GM20000 (cell line): Measurements from ENCODE around the gene PTPRM.
A peak's percentile ranks its signal among the peaks of the same experiment; 100 is the strongest.

Experiments
- DNase-seq: peaks from one replicate; pipeline ENCODE4 v3.0.0; 2012; ENCODE audit warnings: low spot score
- TF ChIP-seq, protein P1 (sequence below): IDR thresholded peaks from 2 replicates; pipeline ENCODE4 v1.5.1; 2012; ENCODE audit warnings: mild to moderate bottlenecking, control low read depth; ENCODE audit errors: extremely low read depth, missing control alignments

PTPRM gene

DNA sequence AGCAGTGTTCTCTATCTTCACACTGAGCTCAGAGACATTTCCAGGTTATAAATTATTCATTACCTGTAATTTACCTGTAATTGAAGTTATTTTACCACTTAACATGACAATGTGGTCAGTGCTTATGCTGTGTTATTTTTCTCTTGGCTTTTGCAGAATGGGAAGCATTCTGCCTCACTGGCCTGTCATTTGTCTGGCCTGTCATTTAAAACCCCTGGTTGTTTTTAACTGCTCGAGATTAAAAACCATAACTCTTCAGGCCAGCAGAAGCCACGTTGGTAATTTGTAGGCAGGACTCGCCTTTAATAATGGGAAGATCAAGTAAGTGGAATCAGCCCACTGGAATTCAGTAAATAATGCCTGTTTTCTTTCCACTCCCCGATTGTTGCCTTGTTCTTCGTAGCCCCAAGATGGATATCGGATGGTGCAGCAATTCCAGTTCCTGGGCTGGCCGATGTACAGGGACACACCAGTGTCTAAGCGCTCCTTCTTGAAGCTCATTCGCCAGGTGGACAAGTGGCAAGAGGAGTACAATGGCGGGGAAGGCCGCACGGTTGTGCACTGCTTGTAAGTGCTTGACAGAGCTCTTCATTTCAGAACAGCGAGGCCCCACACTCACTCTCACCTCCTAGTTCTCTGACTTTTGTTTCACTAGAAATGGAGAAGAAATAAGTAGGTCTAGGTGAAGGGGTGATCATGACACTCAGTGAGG is 819.7 kb downstream of the PTPRM start:
- TF ChIP-seq, protein P1, sequence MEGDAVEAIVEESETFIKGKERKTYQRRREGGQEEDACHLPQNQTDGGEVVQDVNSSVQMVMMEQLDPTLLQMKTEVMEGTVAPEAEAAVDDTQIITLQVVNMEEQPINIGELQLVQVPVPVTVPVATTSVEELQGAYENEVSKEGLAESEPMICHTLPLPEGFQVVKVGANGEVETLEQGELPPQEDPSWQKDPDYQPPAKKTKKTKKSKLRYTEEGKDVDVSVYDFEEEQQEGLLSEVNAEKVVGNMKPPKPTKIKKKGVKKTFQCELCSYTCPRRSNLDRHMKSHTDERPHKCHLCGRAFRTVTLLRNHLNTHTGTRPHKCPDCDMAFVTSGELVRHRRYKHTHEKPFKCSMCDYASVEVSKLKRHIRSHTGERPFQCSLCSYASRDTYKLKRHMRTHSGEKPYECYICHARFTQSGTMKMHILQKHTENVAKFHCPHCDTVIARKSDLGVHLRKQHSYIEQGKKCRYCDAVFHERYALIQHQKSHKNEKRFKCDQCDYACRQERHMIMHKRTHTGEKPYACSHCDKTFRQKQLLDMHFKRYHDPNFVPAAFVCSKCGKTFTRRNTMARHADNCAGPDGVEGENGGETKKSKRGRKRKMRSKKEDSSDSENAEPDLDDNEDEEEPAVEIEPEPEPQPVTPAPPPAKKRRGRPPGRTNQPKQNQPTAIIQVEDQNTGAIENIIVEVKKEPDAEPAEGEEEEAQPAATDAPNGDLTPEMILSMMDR = no peak
- no peak for DNase-seq

DNA sequence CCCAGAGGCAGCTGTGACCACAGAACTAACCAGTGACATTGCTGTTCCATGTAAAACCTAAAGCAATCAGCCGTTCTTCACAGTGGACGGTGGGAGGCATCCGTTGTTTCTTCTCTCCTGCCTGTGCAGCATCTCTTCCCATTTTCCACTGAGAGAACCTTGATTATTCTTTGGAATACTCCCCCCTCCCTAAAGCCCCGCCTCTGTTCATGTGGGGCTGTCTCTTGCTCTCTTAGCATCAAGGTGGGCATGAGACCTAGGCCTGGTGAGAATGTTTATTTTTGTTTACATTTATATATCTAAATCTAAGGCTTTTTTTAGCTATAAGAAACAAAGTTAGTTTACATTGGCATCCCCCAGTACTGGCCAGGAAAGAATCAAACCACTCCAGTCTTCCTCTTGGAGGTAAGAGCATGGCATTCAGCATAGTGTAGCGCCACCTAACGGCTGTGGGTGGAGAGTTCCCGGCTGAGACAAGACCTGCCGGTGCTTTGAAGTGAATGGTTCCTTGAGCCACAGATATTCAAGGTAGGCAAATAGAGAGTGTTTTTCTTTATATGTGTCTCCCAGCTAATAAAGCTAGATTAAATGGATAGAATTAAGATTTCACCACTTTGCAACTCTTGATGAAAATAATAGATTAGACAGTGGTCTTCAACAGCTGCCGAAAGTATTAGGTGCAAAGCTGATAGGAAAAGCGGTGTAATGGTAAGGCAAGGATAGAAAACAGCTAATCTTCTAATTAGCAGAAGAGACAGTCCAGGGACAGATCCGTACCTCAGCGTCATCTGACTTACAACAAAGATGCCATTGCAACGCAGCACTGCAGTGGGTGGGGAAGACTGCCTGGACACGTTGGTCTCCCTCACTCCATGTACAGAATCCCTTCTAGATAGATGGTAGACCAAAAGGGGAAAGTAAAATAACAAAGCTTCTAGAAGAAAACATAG is 822.5 kb downstream of the PTPRM start:
- peak; percentile 54 for DNase-seq
- TF ChIP-seq, protein P1 = peak; percentile 56

DNA sequence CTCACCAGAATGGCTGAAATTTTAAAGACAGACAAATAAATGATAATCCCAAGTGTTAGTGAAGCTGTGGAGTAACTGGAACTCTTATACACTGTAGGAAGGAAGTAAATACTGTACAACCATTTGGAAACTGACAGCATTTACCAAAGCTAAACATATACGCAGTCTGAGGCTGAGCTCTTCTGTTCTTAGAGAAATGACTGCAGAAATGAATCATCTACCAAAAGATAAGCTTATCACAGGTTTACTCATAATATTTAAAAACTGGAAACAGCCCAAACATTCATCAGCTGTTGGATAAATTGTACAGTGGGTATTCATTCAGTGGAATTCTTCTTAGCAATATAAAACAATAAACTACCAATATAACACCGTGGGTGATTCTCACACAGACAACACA is 824.0 kb downstream of the PTPRM start:
- DNase-seq = no peak
- TF ChIP-seq, protein P1 = no peak

DNA sequence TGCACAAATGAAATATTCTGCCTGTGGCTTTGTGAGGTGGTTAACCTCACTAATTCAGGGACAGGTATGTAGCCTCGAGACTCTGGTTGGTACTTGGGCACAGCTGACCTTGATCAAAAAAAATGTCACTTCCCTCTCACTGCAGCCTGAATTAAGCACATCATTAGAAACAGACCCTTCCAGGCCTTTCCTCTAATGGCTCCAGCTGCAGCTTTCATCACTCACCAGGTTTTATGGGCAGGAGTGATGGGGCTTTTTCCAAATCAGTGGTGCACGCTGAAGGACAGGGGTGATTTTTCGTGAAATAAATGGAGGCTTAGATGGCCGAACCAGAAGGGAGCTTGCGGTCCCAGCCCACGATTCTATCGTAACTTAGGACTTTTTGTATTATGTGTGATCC is 829.1 kb downstream of the PTPRM start:
- DNase-seq = no peak
- TF ChIP-seq, protein P1 = no peak

DNA sequence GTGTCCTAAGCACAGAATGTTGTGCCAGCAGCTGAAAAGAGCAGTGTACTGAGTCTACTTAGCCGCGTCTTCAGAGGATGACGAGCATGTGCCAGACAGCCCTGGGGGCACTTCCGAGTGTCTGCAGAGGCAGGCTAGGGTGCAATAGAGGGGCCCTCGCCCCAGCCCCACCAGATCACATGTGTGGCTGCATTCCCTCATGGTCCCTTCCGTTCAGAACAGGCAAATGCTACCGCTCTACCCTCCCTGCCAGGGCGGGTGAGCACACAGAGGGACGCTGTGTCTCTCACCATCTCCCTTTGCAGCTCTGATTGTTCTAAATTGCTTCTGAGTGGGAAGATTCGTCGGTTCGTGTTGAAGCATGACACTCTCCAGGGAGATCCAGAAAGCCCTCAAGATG is 829.9 kb downstream of the PTPRM start:
- TF ChIP-seq, protein P1 = no peak
- DNase-seq = no peak

DNA sequence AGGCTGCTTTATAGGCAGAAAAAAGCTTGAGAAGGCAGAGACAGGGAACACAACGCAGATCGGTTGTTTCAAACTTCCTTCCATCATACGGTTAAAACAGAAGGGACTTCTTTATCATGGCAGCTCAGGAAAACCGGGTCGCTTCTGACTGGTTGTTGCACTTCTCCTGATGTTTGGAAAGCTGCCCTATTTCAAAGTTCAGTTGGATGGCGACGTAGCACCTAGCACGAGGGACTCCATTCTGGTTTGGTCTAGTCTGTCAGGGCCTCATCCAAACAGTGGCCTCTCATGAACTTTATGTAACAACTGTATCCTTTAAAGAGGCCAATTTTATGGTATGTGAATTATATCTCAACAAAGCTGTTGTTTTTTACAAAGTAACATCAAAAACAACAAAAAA is 832.0 kb downstream of the PTPRM start:
- TF ChIP-seq, protein P1 = no peak
- no peak for DNase-seq

DNA sequence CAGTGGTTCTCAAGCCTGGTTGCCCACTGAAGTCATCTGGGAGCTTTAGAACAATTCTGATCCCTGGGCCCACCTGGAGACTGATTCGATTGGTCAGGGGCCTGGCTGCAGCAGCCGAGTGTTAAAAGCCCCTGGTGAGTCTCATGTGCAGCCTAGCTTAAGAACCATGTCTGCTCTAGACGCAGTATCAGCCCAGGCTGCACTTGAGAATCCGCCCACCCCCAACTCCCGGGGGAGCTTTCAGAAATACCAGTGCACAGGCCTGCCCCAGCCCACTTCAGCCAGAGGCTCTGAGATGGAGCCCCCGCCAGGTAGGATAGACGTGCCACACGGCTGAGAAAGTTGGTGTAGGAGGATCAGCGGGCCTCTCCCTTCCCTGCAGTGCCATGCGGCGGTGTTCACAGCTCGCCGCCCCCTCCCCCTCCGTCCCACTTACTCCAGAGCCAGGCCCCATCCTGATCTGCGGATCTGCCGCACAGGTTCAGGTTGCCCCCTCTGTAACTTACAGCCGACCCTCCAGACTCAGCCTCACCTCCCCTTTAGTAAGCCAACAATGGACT is 833.2 kb downstream of the PTPRM start:
- TF ChIP-seq, protein P1 = no peak
- no peak for DNase-seq
